KBM-7 (cell line): ENCODE measurements around the gene MTHFR.
"Not testable (repeated sequence)": the region's sequence is repeated elsewhere in the genome, so short reads cannot be mapped to it uniquely, and the experiment has no call there.

ENCODE experiments used
- DNase-seq: peaks from one replicate; pipeline ENCODE4 v3.0.0-alpha.2; 2015
- in situ Hi-C: fragments of 300-500 bp; cut with MboI; formaldehyde crosslinking; loops from 2 replicates; pipeline ENCODE4 v1.14.3; 2020; ENCODE audit warnings: low sequenced_read_pairs, low pct_unique_long_range_greater_than_20kb, mixed read lengths

MTHFR gene

DNA sequence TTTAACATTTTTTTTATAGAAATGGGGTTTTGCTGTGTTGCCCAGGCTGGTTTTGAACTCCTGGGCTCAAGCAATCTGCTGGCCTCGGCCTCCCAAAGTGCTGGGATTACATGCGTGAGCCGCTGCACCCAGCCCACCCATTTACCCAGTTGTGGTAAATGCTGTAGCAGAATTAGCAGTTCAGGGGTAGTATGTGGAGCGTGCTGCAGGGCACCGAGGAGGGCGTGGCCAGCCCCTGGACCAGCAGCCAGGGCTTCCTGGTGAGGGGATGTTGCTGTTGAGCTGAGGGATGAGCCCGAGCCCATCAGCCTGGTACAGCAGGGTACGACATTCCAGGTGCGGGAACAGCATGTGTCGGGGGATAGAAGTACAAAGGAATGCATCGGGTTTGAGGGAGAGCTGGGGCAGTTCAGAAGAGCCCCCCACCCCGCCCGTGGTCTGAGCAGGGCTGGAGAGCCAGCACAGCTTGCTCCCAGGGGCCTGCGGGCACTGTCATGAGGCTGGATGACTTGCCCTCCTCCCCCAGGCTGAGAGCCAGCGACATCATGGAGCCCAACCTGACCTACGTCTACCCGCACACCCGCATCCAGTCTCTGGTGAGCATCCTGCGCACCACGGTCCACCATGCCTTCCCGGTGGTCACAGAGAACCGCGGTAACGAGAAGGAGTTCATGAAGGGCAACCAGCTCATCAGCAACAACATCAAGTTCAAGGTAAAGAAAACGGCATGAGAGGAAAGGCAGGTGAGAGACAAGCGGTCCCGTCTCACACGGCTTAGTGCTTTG, 29.9 kb upstream of the MTHFR start:
- in situ Hi-C loops: loop anchor here (10.0 kb wide), 1 partner anchor 59 kb away; no protein-coding TSS in a partner anchor
- DNase-seq: no peak

DNA sequence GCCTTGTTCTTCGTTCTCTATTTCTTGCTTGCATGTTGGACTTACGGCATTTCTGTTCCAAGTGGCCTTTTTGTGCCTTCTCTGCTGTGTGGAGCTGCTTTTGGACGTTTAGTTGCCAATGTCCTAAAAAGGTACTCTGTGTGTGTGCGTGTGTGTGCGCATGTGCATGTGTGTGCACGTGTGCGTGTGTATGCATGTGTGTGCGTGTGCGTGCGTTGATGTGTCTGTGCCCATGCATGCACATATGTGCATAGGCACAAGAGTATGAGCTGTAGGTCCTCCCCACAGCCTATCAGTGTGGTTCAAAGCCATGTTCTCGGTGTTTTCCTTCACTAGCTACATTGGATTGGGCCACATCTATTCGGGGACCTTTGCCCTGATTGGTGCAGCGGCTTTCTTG, 28.1 kb upstream of the MTHFR start:
- no peak for DNase-seq
- in situ Hi-C loops: loop anchor here (10.0 kb wide), 1 partner anchor 61 kb away; no protein-coding TSS in a partner anchor

- in situ Hi-C loops: loop anchor here (10.0 kb wide), 1 partner anchor 61 kb away; no protein-coding TSS in a partner anchor
- no peak for DNase-seq
Measured at GRCh38 chr1:11833497-11833896, 27.7 kb upstream of the MTHFR start.

DNA sequence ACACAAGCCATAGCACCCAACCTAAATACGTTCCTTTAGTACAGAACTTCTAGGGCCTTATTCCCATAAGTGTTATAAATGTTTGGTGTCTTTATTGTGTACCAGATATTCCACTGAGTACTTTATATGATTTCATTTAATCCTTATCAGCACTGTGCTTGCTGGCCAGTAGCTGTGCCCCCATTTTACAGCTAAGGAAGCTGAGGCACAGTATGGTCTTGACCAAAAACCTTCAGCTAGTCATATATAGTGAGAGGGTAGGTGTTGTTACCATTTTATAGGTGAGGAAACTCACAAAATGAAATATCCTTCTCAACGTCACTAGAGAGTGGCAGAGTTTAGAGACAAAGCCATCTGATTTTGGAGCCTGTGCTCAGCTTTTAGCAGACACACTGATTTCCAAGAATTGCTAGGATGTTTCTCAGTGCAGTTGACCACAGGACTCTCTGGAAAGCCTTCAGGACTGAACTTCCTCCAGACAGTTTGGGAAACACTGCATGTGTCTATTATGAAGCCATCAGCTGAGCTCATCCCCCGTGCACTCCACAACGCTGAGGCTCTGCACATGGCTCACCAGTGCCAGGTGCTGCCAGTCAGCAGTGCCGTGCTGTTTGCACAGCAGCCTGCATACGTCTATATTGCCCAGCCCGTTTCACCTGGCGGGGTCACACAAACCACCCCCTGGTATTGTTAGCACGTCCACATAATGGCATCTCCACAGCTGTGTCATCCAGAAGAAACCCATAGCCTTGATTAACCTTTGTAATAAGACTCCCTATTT, 26.4 kb upstream of the MTHFR start:
- no peak for DNase-seq
- in situ Hi-C loops: loop anchor here (10.0 kb wide), 1 partner anchor 63 kb away; no protein-coding TSS in a partner anchor

- in situ Hi-C loops: no loop called here
Measured at GRCh38 chr1:11828511-11828910, 22.7 kb upstream of the MTHFR start.

DNA sequence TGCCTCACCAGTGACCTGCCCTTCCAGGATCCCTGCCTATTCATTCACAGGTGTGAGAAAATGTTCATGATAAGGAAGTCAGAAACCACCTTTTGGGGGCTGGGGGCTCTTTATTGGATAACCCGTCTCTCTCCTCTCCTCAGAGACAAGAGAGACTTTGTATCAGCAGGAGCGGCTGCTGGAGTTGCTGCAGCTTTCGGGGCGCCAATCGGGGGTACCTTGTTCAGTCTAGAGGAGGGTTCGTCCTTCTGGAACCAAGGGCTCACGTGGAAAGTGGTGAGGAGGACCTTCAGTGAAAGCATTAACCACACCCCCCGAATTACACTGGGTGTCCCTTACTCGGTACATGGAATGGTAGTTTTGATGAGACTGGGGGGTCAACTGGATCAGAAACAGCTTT, 21.2 kb upstream of the MTHFR start:
- in situ Hi-C loops: no loop called here
- no peak for DNase-seq

More at GRCh38 chr1:11828511-11828910, 22.7 kb upstream of the MTHFR start:
- no peak for DNase-seq

DNA sequence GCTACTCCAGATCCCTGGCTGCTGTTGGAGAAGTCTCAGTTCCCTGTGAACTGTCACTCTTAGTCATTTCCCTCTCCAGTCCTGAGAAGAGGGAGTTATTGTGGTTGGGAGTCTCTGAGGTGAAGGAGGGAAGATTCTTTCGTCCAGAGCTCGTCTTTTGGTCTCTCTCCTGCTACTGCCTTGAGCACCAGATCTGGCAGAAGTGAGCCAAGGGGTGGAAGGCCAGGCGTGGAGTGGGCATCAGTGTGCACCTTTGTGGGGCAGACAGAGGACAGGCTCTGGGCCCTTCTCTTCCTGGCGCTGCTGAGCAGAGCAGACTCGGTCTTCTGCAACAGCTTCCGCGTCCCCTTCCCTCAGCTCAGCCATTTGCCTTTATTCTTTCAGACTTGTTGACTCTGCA, 19.4 kb upstream of the MTHFR start:
- in situ Hi-C loops: no loop called here

GRCh38 chr1:11823366-11824137, 17.8 kb upstream of the MTHFR start:
- in situ Hi-C loops: no loop called here
- no peak for DNase-seq

More for the DNA sequence above, 19.4 kb upstream of the MTHFR start:
- no peak for DNase-seq

- in situ Hi-C loops: no loop called here
Measured at GRCh38 chr1:11822091-11822490, 16.3 kb upstream of the MTHFR start.

DNA sequence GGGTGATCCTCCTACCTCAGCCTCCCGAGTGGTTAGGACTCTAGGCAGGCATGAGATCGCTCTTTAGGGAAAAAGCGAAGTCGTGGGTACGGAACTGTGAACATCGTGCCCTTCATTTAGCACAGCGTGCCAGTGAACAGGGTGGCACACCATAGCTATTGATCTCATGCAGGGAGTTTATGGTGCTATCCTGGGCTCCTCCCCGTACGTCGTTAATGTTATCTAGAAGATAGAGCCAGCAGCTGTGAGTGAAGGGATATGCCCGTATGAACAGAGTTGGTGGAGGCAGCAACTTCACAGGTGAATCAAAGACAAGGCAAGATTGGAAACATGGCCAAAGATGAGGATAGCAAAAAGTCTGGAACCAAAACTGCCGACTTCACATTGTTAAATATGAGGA, 11.4 kb upstream of the MTHFR start:
- in situ Hi-C loops: no loop called here
- DNase-seq: no peak

More at GRCh38 chr1:11822091-11822490, 16.3 kb upstream of the MTHFR start:
- DNase-seq: no peak

GRCh38 chr1:11813021-11813420, 7.3 kb upstream of the MTHFR start:
- in situ Hi-C loops: no loop called here
- DNase-seq: no peak

DNA sequence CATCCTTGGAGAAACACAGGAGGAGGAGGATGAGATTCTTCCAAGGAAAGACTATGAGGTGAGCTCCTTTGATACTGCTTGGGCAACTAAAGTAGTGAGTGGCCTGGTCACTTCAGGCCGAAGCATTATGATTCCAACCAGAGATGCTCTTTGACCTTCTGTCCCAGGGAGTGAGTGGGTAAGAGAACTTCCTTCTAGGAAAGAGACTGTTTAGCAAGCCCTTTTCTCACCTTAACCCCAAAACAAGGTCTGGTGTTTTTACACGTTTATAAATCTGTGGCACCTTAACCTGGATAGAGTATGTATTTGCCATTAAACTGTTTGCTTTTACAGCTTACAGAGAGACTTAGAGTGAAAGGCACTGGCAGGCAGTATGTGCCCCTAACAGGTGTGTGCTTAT, 1.4 kb upstream of the MTHFR start:
- in situ Hi-C loops: no loop called here

DNA sequence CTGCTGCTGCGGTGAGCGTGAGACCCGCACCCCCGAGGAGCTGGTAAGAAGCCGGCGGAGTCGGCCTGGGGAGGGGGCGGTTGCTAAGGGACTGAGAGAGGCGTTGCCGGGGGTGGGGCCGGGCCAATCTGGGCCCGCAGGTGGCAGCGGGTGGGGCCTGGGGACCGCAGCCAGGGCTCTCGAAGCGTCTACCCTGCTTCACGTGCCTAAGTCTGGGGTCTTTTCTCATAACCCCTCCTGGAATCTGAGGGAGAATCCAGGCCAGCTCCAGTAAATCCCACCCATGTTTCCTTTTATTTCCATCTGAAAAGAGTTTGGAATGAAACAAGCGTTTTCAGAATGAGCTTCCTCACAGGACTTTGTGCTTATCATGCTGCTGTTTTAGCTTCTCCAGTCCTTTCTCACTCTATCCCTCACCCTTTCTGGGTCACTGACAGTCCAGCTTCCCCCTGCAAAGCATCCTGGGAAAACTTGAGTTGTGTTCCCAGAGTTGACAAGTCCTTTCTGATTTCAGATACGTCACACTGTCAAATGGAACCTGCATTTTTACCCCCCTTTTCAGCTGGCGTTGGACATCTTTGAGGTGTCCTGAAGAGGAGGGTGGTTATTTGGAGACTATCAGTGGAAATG, 658 bp upstream of the MTHFR start:
- peak; percentile 32 for DNase-seq

More for the DNA sequence above, 1.4 kb upstream of the MTHFR start:
- no peak for DNase-seq

DNA sequence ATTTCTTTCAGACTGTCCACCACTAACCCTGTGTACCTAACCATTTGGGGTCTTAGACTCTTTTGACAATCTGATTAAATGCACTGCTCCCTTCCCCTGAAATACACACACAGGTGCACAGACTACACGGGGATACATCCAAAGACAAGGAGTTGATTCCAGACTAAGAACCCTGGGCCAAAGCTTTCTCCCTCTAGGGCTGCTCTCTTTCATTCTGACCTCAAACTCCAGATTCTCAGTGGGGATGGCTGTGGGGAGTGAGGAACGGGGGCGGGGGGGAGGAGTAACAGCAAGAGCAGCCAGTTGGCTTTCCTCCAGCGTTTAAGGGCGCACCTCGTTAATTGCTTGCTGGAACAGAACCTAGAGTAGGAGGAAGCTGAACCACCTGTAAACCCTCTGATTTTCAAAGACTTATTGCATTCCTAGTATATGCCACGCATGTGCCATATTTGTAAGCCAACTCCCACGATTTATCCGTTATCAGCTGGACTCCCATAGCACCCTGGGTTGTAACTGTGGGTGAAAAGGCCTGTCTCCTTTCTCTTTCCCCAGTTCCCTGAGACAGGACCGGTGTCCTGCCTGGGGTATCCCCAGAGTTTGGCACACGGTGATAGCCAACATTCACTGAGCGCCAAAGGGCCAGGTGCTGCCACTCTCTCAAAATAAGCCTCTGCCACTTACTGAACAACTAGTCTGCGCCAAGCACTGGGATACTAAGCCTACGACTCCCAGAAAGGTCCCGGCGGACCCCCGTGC, 920 bp downstream of the MTHFR start:
- DNase-seq: peak; percentile 31
- in situ Hi-C loops: no loop called here

More for the DNA sequence above, 658 bp upstream of the MTHFR start:
- in situ Hi-C loops: no loop called here

DNA sequence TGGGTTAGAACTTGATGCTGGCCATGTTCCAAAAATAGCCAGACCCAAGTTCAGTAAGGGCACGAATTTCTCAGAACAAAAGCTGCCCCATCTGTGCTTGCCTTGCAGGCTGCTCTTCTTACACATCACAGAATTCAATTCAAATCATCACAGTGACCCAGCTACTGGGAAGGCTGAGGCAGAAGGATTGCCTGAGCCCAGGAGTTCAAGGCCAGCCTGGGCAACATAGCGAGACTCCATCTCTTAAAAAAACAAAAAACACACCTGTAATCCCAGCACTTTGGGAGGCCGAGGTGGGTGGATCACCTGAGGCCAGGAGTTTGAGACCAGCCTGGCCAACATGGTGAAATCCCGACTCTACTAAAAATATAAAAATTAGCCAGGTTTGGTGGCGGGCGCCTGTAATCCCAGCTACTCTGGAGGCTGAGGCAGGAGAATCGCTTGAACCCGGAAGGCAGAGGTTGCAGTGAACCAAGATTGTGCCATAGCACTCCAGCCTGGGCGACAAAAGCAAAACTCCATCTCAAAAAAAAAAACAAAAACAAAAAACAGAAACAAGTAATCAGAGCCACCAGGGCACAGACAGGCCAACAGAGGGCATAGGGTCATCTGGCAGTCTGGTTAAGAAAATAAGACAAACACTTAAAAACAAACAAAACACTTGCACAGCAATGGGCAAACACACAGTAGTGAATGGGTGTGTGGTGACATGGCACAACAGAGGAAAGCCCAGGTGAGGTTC, 1.7 kb downstream of the MTHFR start:
- DNase-seq, in situ Hi-C loops: not testable (repeated sequence)

DNA sequence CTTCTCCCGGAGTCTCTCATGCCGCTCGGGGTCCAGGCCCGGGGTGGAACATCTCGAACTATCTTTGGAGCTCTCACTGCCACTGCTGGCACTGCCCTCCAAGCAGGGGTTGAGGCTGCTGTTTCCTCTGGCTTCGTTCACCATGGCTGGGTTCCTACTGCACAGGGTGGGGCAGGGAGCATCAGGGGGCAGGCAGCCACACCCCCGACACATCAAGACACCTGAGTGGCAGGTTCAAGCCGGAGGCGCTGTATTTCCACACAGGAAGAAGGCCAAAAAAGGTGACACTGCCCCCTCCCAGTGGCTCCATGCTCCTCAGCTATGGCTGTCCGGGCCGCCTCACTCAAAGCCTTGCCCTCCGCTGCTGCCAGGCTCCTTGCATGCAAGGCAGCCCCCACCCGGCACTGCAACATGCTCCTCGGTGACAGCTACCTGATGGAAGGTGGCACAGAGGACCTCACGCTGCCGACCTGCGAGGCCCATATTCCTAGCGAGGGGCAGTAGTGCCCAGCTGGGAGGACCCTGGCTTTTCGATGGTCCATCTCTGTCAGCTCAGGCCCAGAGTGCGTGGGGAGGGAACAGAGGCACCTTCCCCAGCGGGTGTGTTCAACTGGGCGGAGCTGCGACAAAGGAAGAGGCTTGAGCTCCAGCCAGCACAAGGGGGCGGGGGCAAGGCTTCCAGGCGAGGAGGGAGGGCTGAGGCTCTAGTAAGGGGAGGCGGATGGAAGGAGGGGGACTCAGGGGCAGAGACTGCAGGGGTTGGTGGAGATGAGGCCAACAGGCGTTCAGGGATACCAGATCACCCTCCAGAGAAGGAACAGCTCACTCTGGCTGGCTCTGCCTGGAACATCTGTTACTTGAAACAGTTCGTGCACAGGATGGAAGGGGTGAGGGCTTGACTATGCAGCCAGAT, 2.5 kb downstream of the MTHFR start:
- in situ Hi-C loops: no loop called here
- peak; percentile 60 for DNase-seq

DNA sequence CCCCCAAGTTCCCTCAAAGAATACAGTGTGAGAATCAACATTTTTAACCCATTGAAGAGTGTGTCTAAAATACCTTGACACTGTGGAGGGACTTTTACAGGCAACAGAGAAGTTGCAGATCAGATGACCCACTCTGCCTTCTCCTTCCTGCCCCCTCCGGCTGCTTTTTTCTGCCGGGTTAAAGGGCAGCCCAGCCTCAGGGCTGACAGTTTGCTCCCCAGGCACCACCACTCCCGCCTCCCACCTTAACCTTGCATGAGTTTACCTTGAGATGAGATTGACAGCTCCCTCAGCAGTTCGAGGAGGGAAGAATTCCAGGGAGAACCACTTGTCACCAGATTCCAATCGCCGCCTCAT, 3.2 kb downstream of the MTHFR start:
- no peak for DNase-seq
- in situ Hi-C loops: no loop called here
